ENCODE data around the gene SDR42E1.

Gene SDR42E1

DNA sequence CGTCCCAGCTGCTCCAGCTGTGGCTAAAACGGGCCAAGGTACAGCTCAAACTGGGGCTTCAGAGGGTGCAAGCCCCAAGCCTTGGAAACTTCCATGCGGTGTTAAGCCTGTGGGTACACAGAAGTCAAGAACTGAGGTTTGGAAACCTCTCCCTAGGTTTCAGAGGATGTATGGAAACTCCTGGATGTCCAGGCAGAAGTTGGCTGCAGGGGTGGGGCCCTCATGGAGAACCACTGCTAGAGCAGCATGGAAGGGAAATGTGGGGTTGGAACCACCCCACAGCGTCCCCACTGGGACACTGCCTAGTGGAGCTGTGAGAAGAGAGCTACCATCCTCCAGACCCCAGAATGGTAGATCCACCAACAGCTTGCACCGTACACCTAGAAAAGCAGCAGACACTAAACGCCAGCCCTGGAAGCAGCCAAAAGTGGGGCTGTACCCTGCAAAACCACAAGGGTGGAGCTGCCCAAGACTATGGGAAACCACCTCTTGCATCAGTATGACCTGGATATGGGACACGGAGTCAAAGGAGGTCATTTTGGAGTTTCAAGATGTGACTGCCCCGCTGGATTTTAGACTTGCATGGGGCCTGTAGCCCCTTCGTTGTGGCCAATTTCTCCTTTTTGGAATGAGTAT is 2.2 kb downstream of the SDR42E1 start:
- peaks cover 29% of the 10 kb centered on the region for H3K36me3 ChIP-seq (ENCODE audit: low read depth)
- H3K27me3 ChIP-seq (ENCODE audit: insufficient read depth, poor library complexity, severe bottlenecking): no peaks in the 10 kb centered on the region
- DNase-seq (ENCODE audit: low spot score): no peak
- H3K27ac ChIP-seq (ENCODE audit: poor library complexity, severe bottlenecking): no peak overlapping the region
- TF ChIP-seq, protein P1, sequence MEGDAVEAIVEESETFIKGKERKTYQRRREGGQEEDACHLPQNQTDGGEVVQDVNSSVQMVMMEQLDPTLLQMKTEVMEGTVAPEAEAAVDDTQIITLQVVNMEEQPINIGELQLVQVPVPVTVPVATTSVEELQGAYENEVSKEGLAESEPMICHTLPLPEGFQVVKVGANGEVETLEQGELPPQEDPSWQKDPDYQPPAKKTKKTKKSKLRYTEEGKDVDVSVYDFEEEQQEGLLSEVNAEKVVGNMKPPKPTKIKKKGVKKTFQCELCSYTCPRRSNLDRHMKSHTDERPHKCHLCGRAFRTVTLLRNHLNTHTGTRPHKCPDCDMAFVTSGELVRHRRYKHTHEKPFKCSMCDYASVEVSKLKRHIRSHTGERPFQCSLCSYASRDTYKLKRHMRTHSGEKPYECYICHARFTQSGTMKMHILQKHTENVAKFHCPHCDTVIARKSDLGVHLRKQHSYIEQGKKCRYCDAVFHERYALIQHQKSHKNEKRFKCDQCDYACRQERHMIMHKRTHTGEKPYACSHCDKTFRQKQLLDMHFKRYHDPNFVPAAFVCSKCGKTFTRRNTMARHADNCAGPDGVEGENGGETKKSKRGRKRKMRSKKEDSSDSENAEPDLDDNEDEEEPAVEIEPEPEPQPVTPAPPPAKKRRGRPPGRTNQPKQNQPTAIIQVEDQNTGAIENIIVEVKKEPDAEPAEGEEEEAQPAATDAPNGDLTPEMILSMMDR (IDR thresholded peaks at IDR 0.05; ENCODE audit: poor library complexity, severe bottlenecking): no peak
- no peak overlapping the region for H3K4me3 ChIP-seq (ENCODE audit: severe bottlenecking)
- H3K9me3 ChIP-seq (ENCODE audit: severe bottlenecking): no peaks in the 10 kb centered on the region
- no peak for ATAC-seq (ENCODE audit: low read depth)
- peaks cover 7% of the 10 kb centered on the region for H3K4me1 ChIP-seq (ENCODE audit: insufficient read depth, poor library complexity, severe bottlenecking)

GRCh38 chr16:82007189-82007588 is 4.1 kb downstream of the SDR42E1 start:
- H3K27ac ChIP-seq (ENCODE audit: poor library complexity, severe bottlenecking): no peak overlapping the region
- DNase-seq (ENCODE audit: low spot score): no peak

GRCh38 chr16:82006036-82006435 is 5.2 kb downstream of the SDR42E1 start:
- DNase-seq (ENCODE audit: low spot score) (no peak), ATAC-seq (ENCODE audit: low read depth) (no peak)
- no peaks in the 10 kb centered on the region for H3K9me3 ChIP-seq (ENCODE audit: severe bottlenecking)
- no peak overlapping the region for H3K27ac ChIP-seq (ENCODE audit: poor library complexity, severe bottlenecking)
- H3K36me3 ChIP-seq (ENCODE audit: low read depth): peaks cover 43% of the 10 kb centered on the region
- no peaks in the 10 kb centered on the region for H3K27me3 ChIP-seq (ENCODE audit: insufficient read depth, poor library complexity, severe bottlenecking)
- TF ChIP-seq, protein P1 (IDR thresholded peaks at IDR 0.05; ENCODE audit: poor library complexity, severe bottlenecking): no peak
- peaks cover 7% of the 10 kb centered on the region for H3K4me1 ChIP-seq (ENCODE audit: insufficient read depth, poor library complexity, severe bottlenecking)
- no peak overlapping the region for H3K4me3 ChIP-seq (ENCODE audit: severe bottlenecking)

More at GRCh38 chr16:82007189-82007588, 4.1 kb downstream of the SDR42E1 start:
- Histone ChIP-seq H3K4me3 (ENCODE audit: severe bottlenecking) (no peak overlapping the region), H3K36me3 (ENCODE audit: low read depth) (peaks cover 43% of the 10 kb centered on the region), H3K4me1 (ENCODE audit: insufficient read depth, poor library complexity, severe bottlenecking) (peaks cover 7% of the 10 kb centered on the region), H3K27me3 (ENCODE audit: insufficient read depth, poor library complexity, severe bottlenecking) (no peaks in the 10 kb centered on the region), H3K9me3 (ENCODE audit: severe bottlenecking) (no peaks in the 10 kb centered on the region)
- TF ChIP-seq, protein P1 (IDR thresholded peaks at IDR 0.05; ENCODE audit: poor library complexity, severe bottlenecking): no peak
- ATAC-seq (ENCODE audit: low read depth): no peak

DNA sequence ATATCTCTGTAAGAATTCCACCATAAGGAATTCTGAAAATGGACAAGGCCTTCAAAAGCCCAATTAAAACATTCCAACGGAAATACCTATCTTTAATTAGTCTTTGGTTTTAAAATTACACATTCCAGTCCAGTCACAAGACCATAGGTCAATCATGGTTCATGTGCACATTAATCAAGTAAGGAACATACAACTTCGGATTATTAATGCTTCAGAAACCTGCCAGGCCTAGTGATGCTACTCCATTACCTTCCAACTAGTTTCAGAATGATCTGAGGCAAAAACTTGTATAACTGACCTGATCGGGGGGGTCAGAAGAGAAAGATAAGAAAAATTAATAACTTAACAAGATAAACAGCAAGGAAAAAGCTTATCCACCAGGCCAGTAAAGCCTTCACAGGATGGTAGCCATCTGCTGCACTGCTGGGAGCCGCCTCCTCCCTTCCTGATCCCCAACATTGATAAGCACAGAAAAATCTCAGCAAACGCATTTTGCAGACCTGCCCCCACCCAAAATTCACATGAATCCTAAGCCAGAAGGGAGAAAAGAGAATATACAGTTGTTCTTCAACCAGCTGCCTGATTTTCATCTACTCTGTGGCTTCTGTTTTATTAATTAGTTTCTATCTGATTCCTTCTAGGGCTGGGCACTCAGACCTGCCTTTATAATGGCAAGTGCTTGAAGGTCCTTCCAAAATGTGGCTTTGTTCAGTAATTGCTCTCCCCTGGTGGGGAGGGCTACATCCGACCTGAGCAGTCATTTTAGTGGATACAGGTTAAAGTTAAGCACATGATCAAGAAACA is 6.0 kb downstream of the SDR42E1 start:
- no peak for DNase-seq (ENCODE audit: low spot score)

More for the DNA sequence above, 6.0 kb downstream of the SDR42E1 start:
- ATAC-seq (ENCODE audit: low read depth): no peak
- TF ChIP-seq, protein P1 (IDR thresholded peaks at IDR 0.05; ENCODE audit: poor library complexity, severe bottlenecking): no peak
- no peaks in the 10 kb centered on the region for H3K27me3 ChIP-seq (ENCODE audit: insufficient read depth, poor library complexity, severe bottlenecking)
- H3K4me1 ChIP-seq (ENCODE audit: insufficient read depth, poor library complexity, severe bottlenecking): peaks cover 1% of the 10 kb centered on the region
- peaks cover 46% of the 10 kb centered on the region for H3K36me3 ChIP-seq (ENCODE audit: low read depth)
- H3K9me3 ChIP-seq (ENCODE audit: severe bottlenecking): no peaks in the 10 kb centered on the region
- H3K4me3 ChIP-seq (ENCODE audit: severe bottlenecking): no peak overlapping the region
- no peak overlapping the region for H3K27ac ChIP-seq (ENCODE audit: poor library complexity, severe bottlenecking)
